NCI-H446 (cell line): ENCODE results near the gene OPRM1.
"Not testable (repeated sequence)": the region's sequence is repeated elsewhere in the genome, so short reads cannot be mapped to it uniquely, and the experiment has no call there.

Experiments
- DNase-seq, 2 experiments: peaks; one replicate each; lab custom pipeline; 2025; lab: John Stamatoyannopoulos, UW

Gene OPRM1

GRCh38 chr6:154039231-154039842 lies at the start of gene OPRM1:
OPRM1 (plus strand) TSS chr6:154039240; CDS start chr6:154039545, 305 bp downstream.
- no peak for DNase-seq

DNA sequence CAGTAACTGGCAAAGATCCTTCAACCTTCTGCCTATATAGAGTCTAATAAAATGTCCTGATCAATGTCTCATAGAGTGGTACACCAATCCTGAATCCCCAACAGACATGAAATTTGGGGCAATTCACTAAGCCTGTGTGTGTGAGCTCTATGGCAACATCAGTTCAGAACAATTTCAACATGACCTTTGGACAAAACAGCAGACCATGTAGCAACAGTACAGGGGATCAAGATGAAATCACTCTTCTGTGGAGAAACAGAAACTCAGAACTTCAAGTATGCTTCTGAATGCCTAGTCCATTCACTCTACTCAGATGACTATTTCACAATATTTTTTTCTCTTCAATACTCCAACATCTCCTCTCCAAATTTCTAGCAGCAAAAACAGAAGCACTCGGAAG lies 49.1 kb upstream of the OPRM1 start:
- DNase-seq, result no peak

DNA sequence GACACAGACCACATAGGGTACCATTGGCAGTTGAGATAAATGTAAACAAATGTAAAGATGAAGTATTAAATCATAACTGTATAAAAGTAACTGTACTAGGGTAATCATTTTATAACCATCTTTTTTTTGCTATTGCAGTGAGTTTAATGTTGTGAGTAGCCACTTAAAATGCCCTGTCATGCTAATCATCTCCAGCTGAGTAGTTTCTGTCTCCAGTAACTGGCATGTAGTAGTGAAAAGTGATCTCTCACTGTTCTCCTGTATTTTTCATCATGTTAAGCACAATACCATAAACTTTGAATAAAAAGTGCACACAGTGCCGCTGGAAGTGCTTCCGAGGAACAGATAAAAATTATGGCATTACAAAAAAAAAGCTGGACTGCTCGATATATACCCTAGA lies 45.0 kb upstream of the OPRM1 start:
- DNase-seq, result no peak

DNA sequence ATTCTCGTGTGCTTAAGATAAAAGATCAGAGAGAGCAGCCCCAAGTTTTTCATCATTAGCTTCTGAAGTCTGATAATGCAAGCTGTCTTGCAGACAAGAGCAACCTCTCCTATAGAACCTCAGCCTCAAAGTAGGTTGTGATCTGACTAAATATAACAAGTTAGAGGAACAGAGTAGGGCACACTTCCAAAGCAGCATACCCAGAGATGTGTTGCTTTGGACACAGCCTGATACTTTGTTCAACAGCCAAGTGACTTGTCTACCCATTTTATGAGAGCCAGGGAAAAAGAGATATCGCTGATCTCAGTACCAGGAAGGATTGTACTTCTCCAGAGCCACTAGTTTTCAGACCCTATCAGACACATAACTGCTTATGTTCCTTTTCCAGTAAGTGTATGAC lies 44.2 kb upstream of the OPRM1 start:
- DNase-seq, result no peak

- no peak for DNase-seq
Measured at GRCh38 chr6:153997221-153997620, 41.8 kb upstream of the OPRM1 start.

DNA sequence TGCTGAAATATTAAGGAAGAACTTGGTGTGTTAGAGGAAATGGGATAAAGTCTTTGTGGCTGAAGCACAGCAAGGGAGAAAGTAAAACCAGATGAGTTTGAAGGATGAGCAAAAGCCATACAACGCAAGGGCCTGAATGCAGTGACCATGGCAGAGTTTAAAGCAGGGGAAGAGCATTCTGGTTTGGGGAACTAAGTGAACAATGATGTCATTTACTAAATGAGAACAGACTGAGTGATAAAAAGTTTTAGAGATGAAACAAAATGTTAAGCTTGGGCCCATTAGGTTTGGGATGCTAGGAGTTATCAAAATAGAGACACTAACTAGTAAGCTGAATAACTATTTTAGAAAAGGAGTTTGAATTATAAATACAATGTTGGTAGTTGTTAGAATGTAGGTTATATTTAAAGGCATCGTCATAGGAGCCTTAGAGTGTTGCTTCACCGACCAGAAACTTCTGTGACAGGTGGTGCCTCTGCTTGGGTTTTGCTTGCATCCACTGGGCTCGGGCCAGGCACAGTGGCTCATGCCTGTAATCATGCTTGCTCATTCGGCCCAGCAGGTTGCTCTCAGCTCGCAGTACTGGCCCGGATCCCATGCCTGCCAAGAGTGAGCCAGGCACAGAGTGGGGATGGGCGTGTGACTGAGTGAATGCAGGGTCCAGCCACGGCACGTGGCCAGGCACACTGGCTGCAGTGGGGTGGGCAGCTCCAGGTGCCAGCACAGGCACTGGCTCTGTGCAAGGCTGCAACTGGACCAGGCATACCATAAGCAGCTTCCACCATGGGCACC lies 37.4 kb upstream of the OPRM1 start:
- no peak for DNase-seq

GRCh38 chr6:154002894-154003293 lies 36.1 kb upstream of the OPRM1 start:
- DNase-seq, result no peak

- DNase-seq, result no peak
Measured at GRCh38 chr6:154010371-154010770, 28.7 kb upstream of the OPRM1 start.

DNA sequence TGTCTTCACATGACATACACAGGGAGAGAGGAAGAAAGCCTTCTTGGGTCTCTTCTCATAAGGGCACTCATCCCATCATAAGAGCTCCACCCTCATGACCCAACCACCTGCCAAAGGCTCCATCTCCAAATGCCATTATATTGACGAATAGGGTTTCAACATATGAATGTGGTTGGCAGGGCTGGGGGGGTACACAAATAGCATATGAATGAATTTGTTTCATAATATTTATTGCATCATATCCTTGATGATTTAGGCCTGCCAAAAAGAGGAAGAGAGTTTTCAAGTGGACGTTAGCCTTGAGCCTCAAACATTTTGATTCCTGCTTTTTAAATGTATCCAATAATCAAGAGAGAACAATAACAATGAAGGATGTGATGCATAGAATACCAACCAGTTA lies 26.2 kb upstream of the OPRM1 start:
- DNase-seq, result no peak

- DNase-seq, result no peak
Measured at GRCh38 chr6:154017786-154018185, 21.3 kb upstream of the OPRM1 start.

DNA sequence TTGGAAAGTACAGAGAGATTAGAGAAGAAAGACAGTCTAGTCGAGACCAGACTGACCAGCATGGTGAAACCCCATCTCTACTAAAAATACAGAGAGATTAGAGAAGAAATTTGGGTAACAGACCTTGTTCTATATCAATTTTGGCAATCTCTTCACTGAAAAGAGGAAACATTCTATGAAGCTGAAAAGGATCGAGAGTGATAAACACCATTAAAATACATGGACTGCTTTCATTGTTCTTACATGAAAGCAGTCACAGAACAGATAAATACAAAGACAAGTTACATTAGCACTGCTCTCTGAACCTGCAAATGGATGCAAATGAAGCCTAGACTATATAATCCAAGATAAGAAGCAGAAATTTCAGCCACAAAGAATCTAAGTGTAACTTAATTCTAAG lies 8.4 kb upstream of the OPRM1 start:
- no peak for DNase-seq

GRCh38 chr6:154041001-154041400 lies 2.0 kb downstream of the OPRM1 start:
- DNase-seq, result no peak

DNA sequence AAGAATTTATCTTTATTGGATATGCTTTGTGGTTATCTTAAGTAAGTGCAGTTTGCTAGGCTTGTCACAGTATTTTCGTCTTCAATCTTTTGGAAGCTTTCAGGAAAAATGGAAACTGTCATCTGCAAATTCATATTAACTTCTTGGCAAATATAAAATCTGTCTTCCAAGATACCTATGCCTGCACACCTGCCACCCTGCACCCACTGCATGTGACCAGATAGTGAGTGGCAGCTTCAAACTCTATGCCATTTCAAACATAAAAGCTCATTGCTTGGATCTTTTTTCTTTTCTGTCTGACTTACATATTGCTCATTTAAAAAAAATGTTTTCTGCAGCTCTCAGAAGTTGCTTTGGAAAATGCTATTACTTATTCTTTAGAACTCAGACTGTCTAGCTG lies 14.1 kb downstream of the OPRM1 start:
- DNase-seq, result no peak

GRCh38 chr6:154056536-154056935 lies 17.5 kb downstream of the OPRM1 start:
- DNase-seq, result no peak

- no peak for DNase-seq
Measured at GRCh38 chr6:154057098-154057497, 18.1 kb downstream of the OPRM1 start.

DNA sequence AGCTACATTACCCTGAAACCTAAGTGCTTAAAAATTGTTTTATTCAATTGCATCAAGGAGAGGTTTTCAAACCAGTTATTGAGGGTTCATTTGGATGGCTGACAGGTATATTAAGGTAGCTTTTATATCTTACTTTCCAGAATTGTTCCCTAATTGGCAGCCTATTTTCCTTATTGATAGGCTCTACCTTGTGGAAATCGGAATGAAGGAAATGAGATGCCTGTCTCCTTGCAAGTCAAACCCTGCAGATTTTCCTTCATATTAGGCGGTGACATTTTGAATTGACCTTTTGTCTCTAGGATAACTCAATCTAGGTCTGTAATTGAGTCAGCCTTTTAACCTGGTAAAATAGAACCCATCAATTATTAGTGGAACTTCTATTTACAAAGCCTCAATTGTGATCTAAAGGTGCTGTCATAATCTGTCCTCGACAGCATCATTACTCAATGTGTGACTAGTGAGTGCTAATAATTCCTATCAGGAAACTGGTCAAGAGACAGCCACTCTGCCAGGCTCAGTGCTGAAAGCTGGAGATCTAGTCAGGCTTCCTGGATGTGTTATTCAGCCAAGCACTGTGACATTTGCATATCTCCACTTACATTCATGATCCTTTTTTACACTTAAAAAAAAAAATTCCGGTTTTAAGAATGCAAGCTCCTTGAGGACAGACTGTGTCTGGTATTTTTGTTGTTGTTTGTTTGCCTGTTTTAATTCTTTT lies 20.1 kb downstream of the OPRM1 start:
- DNase-seq, result no peak

DNA sequence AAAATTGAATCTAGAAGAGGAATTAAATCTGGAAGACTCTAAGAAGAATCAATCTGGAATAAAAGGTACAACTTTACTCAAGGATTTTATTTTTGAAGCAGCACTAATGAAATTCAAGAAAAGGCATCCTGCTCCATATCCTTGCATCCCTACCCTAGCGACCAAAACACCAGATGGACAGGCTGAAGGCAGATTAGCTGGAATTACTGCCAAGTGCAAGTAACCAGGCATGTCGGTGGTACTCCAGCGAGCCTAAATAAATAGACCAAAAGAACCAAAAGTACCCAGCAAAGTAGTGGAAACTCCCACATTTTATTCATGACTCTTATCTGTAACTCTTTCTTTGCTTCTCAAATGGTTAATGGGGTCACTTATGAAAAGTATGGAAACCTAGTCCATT lies 21.0 kb downstream of the OPRM1 start:
- no peak for DNase-seq

DNA sequence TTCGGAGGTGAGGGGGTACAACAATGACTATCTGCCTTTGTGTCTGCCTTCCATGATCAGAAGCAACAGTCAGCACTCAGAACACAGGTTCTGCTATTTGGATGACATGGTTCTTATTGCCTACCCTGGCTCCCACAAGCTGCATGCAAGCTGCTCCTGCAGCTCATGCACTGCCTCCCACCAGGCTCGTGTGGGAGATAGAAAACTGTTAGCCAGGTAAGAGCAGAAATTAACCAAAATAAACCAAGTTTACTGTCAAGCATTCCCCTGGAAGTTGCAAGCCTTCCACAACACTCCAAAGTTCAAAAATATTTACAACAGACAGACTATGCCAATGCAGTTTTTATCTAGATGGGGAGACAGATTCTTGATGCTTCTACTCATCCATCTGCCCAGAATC lies 31.0 kb downstream of the OPRM1 start:
- DNase-seq, result no peak

- no peak for DNase-seq
Measured at GRCh38 chr6:154070657-154071056, 31.6 kb downstream of the OPRM1 start.

GRCh38 chr6:154071236-154071635 lies 32.2 kb downstream of the OPRM1 start:
- no peak for DNase-seq

- no peak for DNase-seq
Measured at GRCh38 chr6:154071711-154072110, 32.7 kb downstream of the OPRM1 start.

GRCh38 chr6:154078596-154078995 lies 39.6 kb downstream of the OPRM1 start:
- not testable (repeated sequence) for DNase-seq
